Activated CD8-positive, alpha-beta memory T cell treated with anti-CD3 and anti-CD28 coated beads, Interleukin-2, amount 10 ng/mL, durations not matched to agents 7 days and 5 days (primary cell): ENCODE measurements around the gene FNDC5. TPM values are rescaled to one million over a fixed set of nuclear protein-coding genes. Genes with fewer than 3 reads are reported as not detected.

Experiments
- ATAC-seq: fragments of 150-1000 bp; cut with Tn5 transposase; one replicate; pipeline ENCODE4 v1.10.0; 2021; ENCODE audit warnings: moderate library complexity
- CTCF ChIA-PET: fragments of 350-600 bp; sonication (Branson Sonifier 250); formaldehyde crosslinking; loops from one replicate; lab custom pipeline; 2021; ENCODE audit warnings: antibody characterized with exemption; lab: Charles Lee
- DNase-seq: peaks from one replicate; pipeline ENCODE4 v3.0.0-alpha.2; 2020
- H3K27ac Mint-ChIP-seq: one replicate; pipeline ENCODE4 v1.8.0; 2021; ENCODE audit warnings: mild to moderate bottlenecking, mixed read lengths
- H3K27me3 Mint-ChIP-seq: one replicate; pipeline ENCODE4 v1.8.0; 2021; ENCODE audit warnings: mixed read lengths
- H3K36me3 Mint-ChIP-seq: one replicate; pipeline ENCODE4 v1.8.0; 2021; ENCODE audit warnings: mild to moderate bottlenecking, mixed read lengths
- H3K4me1 Mint-ChIP-seq: one replicate; pipeline ENCODE4 v1.8.0; 2021; ENCODE audit warnings: mixed read lengths
- H3K4me3 Mint-ChIP-seq: one replicate; pipeline ENCODE4 v1.8.0; 2021; ENCODE audit warnings: mild to moderate bottlenecking, moderate library complexity, mixed read lengths
- H3K9me3 Mint-ChIP-seq: one replicate; pipeline ENCODE4 v1.8.0; 2022; ENCODE audit warnings: low read depth, mixed read lengths
- total RNA-seq, 2 experiments: library from RNA; stranded (reverse); gene quantifications; one replicate each; pipeline ENCODE4 v1.2.3, GENCODE V29; 2021

The FNDC5 gene
- total RNA-seq, 2 experiments from 2014 or later = not detected

DNA sequence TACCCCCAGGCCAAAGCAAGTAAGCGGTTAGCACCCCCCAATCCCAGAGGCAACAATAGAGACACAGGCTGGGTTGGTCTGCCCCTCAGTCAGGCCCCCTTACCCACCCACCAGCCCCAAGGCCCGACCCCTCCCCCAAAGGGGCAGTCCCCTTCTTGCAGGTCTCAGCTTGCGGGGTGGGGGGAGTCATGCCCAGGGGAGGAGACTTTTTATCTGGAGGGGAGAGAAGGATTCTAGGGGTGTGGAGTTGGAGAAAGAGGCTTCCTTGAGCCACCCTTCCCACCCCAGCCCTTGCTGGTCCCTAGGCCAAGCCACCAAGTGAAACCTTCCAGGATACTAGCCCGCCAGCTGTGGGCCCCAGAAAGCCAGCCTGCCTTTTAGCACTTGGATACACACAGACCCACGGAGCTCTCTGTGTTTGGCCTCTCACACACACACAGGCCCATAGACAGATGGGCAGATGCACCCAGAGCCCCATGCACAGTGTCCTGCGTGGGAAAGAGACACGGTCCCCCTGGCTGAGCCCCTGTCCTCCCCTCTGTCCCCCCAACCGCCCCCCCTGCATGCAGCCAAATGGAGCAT, 23.4 kb upstream of the FNDC5 start:
- no peaks in the 10 kb centered on the region for H3K36me3 Mint-ChIP-seq
- H3K4me1 Mint-ChIP-seq = no peaks in the 10 kb centered on the region
- no peaks in the 10 kb centered on the region for H3K9me3 Mint-ChIP-seq
- ATAC-seq (no peak), DNase-seq (peak; percentile 36)
- no peak overlapping the region for H3K27ac Mint-ChIP-seq
- peaks cover 65% of the 10 kb centered on the region for H3K27me3 Mint-ChIP-seq
- no peak overlapping the region for H3K4me3 Mint-ChIP-seq
- CTCF ChIA-PET = interaction anchor here (1.5 to 3.4 kb wide), 4 partner anchors 10 to 182 kb away, joined by 4 to 14 read pairs (median 9); no protein-coding TSS in a partner anchor

- Mint-ChIP-seq H3K4me1 (no peaks in the 10 kb centered on the region), H3K27ac (no peak overlapping the region), H3K9me3 (no peaks in the 10 kb centered on the region), H3K36me3 (no peaks in the 10 kb centered on the region), H3K4me3 (peak overlapping the region; percentile 36), H3K27me3 (peaks cover 65% of the 10 kb centered on the region)
- CTCF ChIA-PET = interaction anchor here (0.8 to 3.4 kb wide), 15 partner anchors 11 to 373 kb away, joined by 3 to 14 read pairs (median 5); no protein-coding TSS in a partner anchor
- DNase-seq = peak; percentile 40
- ATAC-seq = peak; percentile 25
Observed at GRCh38 chr1:32893198-32894018, 22.7 kb upstream of the FNDC5 start.

- DNase-seq = peak; percentile 51
- peak; percentile 75 for ATAC-seq
- H3K27ac Mint-ChIP-seq = no peak overlapping the region
- no peaks in the 10 kb centered on the region for H3K4me1 Mint-ChIP-seq
- no peaks in the 10 kb centered on the region for H3K36me3 Mint-ChIP-seq
- H3K4me3 Mint-ChIP-seq = no peak overlapping the region
- CTCF ChIA-PET = interaction anchor here (0.8 to 3.4 kb wide), 18 partner anchors 10 to 372 kb away, joined by 3 to 14 read pairs (median 4); no protein-coding TSS in a partner anchor
- H3K9me3 Mint-ChIP-seq = no peaks in the 10 kb centered on the region
- H3K27me3 Mint-ChIP-seq = peaks cover 73% of the 10 kb centered on the region
Observed at GRCh38 chr1:32892368-32893197, 21.9 kb upstream of the FNDC5 start.

- Mint-ChIP-seq H3K27me3 (peaks cover 74% of the 10 kb centered on the region), H3K27ac (no peak overlapping the region), H3K36me3 (no peaks in the 10 kb centered on the region), H3K4me1 (no peaks in the 10 kb centered on the region), H3K9me3 (no peaks in the 10 kb centered on the region), H3K4me3 (no peak overlapping the region)
- no peak for DNase-seq
- ATAC-seq = no peak
- CTCF ChIA-PET = interaction anchor here (1.0 to 3.4 kb wide), 7 partner anchors 9 to 371 kb away, joined by 3 to 14 read pairs (median 6); no protein-coding TSS in a partner anchor
Observed at GRCh38 chr1:32891630-32892029, 20.9 kb upstream of the FNDC5 start.

- Mint-ChIP-seq H3K4me1 (no peaks in the 10 kb centered on the region), H3K27ac (no peak overlapping the region), H3K27me3 (peaks cover 70% of the 10 kb centered on the region), H3K36me3 (no peaks in the 10 kb centered on the region), H3K4me3 (no peak overlapping the region), H3K9me3 (no peaks in the 10 kb centered on the region)
- CTCF ChIA-PET = interaction anchor here (0.6 to 3.4 kb wide), 6 partner anchors 13 to 422 kb away, joined by 3 to 14 read pairs (median 4); no protein-coding TSS in a partner anchor
- no peak for DNase-seq
- ATAC-seq = no peak
Observed at GRCh38 chr1:32891241-32891570, 20.5 kb upstream of the FNDC5 start.

- ATAC-seq (no peak), DNase-seq (no peak)
- Mint-ChIP-seq H3K36me3 (no peaks in the 10 kb centered on the region), H3K27ac (no peak overlapping the region), H3K4me3 (no peak overlapping the region), H3K4me1 (no peaks in the 10 kb centered on the region), H3K27me3 (peaks cover 70% of the 10 kb centered on the region), H3K9me3 (no peaks in the 10 kb centered on the region)
- CTCF ChIA-PET = interaction anchor here (0.6 to 1.6 kb wide), 4 partner anchors 68 to 422 kb away, joined by 3 read pairs; no protein-coding TSS in a partner anchor
Observed at GRCh38 chr1:32890516-32891240, 20.0 kb upstream of the FNDC5 start.

- ATAC-seq = no peak
- CTCF ChIA-PET = interaction anchor here (1.3 to 1.6 kb wide), 2 partner anchors 69 to 206 kb away, joined by 3 read pairs; no protein-coding TSS in a partner anchor
- Mint-ChIP-seq H3K9me3 (no peaks in the 10 kb centered on the region), H3K4me1 (no peaks in the 10 kb centered on the region), H3K36me3 (no peaks in the 10 kb centered on the region), H3K27ac (no peak overlapping the region), H3K4me3 (no peak overlapping the region), H3K27me3 (peaks cover 75% of the 10 kb centered on the region)
- no peak for DNase-seq
Observed at GRCh38 chr1:32889731-32890278, 19.1 kb upstream of the FNDC5 start.

GRCh38 chr1:32888677-32889420, 18.1 kb upstream of the FNDC5 start:
- H3K9me3 Mint-ChIP-seq = no peaks in the 10 kb centered on the region
- DNase-seq = no peak
- no peaks in the 10 kb centered on the region for H3K4me1 Mint-ChIP-seq
- no peak for ATAC-seq
- H3K27ac Mint-ChIP-seq = no peak overlapping the region
- peaks cover 76% of the 10 kb centered on the region for H3K27me3 Mint-ChIP-seq
- no peak overlapping the region for H3K4me3 Mint-ChIP-seq
- no peaks in the 10 kb centered on the region for H3K36me3 Mint-ChIP-seq
- CTCF ChIA-PET = no interaction called here

DNA sequence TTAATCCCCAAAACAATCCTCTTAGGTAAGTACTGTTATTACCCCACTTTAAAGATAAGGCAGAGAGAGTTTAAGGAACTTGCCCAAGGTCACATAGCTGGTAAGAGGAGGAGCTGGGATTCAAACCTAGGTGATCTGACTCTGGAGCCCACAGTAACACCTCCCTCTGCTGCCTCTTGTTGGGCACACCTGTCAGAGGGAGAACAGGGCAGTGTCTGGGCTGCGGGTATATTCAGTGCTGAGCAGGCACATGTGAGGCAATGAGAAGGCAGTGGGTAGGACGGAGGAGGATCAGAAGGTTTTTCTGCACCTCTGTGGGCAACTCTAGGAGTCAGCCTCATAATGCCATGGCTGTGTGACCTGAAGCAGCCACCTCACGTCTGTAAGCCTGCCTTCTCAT, 17.4 kb upstream of the FNDC5 start:
- no peak overlapping the region for H3K27ac Mint-ChIP-seq
- no peak for ATAC-seq
- no peaks in the 10 kb centered on the region for H3K4me1 Mint-ChIP-seq
- H3K4me3 Mint-ChIP-seq = no peak overlapping the region
- CTCF ChIA-PET = no interaction called here
- no peaks in the 10 kb centered on the region for H3K9me3 Mint-ChIP-seq
- peaks cover 81% of the 10 kb centered on the region for H3K27me3 Mint-ChIP-seq
- DNase-seq = no peak
- H3K36me3 Mint-ChIP-seq = no peaks in the 10 kb centered on the region

DNA sequence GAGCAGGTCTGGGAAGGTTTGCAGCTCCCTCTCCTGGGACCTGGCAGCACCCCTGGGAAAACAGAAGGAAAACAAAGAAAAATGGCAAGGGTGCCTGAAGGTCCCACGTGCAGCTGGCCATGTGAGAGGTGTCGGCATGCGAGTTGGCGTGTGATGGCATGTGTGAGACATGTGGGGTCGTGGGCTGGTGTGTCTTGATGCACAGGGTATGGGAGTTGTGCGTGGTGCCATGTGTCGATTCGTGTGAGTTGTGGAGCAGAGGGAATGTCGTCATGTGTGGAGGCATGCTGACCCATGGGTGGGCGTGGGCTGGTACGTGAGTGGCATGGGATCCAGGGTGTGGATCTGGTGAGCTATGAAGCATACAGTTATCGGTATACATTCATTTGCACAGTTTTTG, 16.9 kb upstream of the FNDC5 start:
- H3K27ac Mint-ChIP-seq = no peak overlapping the region
- ATAC-seq (no peak), DNase-seq (no peak)
- CTCF ChIA-PET = interaction anchor here (1.1 to 1.3 kb wide), 2 partner anchors 25 to 193 kb away, joined by 3 read pairs; partner anchors contain the start of gene AZIN2
- peaks cover 79% of the 10 kb centered on the region for H3K27me3 Mint-ChIP-seq
- H3K9me3 Mint-ChIP-seq = no peaks in the 10 kb centered on the region
- no peaks in the 10 kb centered on the region for H3K4me1 Mint-ChIP-seq
- no peaks in the 10 kb centered on the region for H3K36me3 Mint-ChIP-seq
- no peak overlapping the region for H3K4me3 Mint-ChIP-seq

GRCh38 chr1:32886828-32887414, 16.2 kb upstream of the FNDC5 start:
- H3K27ac Mint-ChIP-seq = no peak overlapping the region
- H3K27me3 Mint-ChIP-seq = peaks cover 72% of the 10 kb centered on the region
- H3K9me3 Mint-ChIP-seq = no peaks in the 10 kb centered on the region
- no peaks in the 10 kb centered on the region for H3K4me1 Mint-ChIP-seq
- no peaks in the 10 kb centered on the region for H3K36me3 Mint-ChIP-seq
- DNase-seq (no peak), ATAC-seq (no peak)
- CTCF ChIA-PET = interaction anchor here (1.1 to 1.8 kb wide), 5 partner anchors 10 to 194 kb away, joined by 3 to 7 read pairs (median 3); partner anchors contain the start of gene AZIN2
- no peak overlapping the region for H3K4me3 Mint-ChIP-seq
